HUES64 (cell line): ENCODE data around the gene DUS3L.

Experiments used
- H3K27ac ChIP-seq: 2 replicates; pipeline ENCODE4 v1.7.0; 2013; ENCODE audit warnings: low read depth, low read length, inconsistent platforms
- H3K27me3 ChIP-seq: 2 replicates; pipeline ENCODE4 v1.6.1; 2013; ENCODE audit warnings: mild to moderate bottlenecking, low read length; ENCODE audit not compliant: insufficient read depth
- H3K36me3 ChIP-seq: 2 replicates; pipeline ENCODE4 v1.6.1; 2013; ENCODE audit warnings: mild to moderate bottlenecking, low read length; ENCODE audit not compliant: insufficient read depth
- H3K4me1 ChIP-seq: 2 replicates; pipeline ENCODE4 v1.6.1; 2013; ENCODE audit warnings: mild to moderate bottlenecking, low read length, moderate library complexity; ENCODE audit not compliant: insufficient read depth
- H3K4me3 ChIP-seq: 2 replicates; pipeline ENCODE4 v1.5.1; 2013; ENCODE audit warnings: mild to moderate bottlenecking, low read length, moderate library complexity
- H3K9ac ChIP-seq: 2 replicates; pipeline ENCODE4 v1.6.1; 2013; ENCODE audit warnings: mild to moderate bottlenecking, low read depth, low read length
- H3K9me3 ChIP-seq: 2 replicates; pipeline ENCODE4 v1.6.1; 2013; ENCODE audit warnings: low read depth, low read length; ENCODE audit not compliant: insufficient read depth
- WGBS: fragments of 150-250, 120-280 bp; methylation state at CpG from one replicate; pipeline ENCODE4 v1.1.7; 2013; ENCODE audit warnings: missing lambda C conversion rate; 5-methylcytosine and 5-hydroxymethylcytosine counted together

DUS3L gene

GRCh38 chr19:5828661-5829566, 38.0 kb upstream of the DUS3L start:
- Histone ChIP-seq H3K9ac (peak overlapping the region; percentile 81), H3K36me3 (no peaks in the 10 kb centered on the region)

GRCh38 chr19:5827891-5828660, 37.1 kb upstream of the DUS3L start:
- no peaks in the 10 kb centered on the region for H3K27me3 ChIP-seq
- under 1% methylated on average over 91 of the region's 91 CpGs for WGBS
- H3K4me3 ChIP-seq = peak overlapping the region; percentile 81
- H3K27ac ChIP-seq = peak overlapping the region; percentile 81
- no peaks in the 10 kb centered on the region for H3K9me3 ChIP-seq
- H3K9ac ChIP-seq = peak overlapping the region; percentile 81
- peaks cover 3% of the 10 kb centered on the region; the same call in 1 of the 2 replicates for H3K4me1 ChIP-seq
- H3K36me3 ChIP-seq = no peaks in the 10 kb centered on the region

More at GRCh38 chr19:5828661-5829566, 38.0 kb upstream of the DUS3L start:
- 4% methylated on average over 45 of the region's 47 CpGs for WGBS
- Histone ChIP-seq H3K4me1 (peaks cover 3% of the 10 kb centered on the region; the same call in 1 of the 2 replicates), H3K27me3 (no peaks in the 10 kb centered on the region), H3K9me3 (no peaks in the 10 kb centered on the region), H3K4me3 (peak overlapping the region; percentile 81), H3K27ac (peak overlapping the region; percentile 81)

- H3K36me3 ChIP-seq = no peaks in the 10 kb centered on the region
- WGBS = 16% methylated on average over 36 of the region's 37 CpGs
- H3K27me3 ChIP-seq = no peaks in the 10 kb centered on the region
- H3K4me3 ChIP-seq = peak overlapping the region; percentile 81
- H3K4me1 ChIP-seq = peaks cover 3% of the 10 kb centered on the region; the same call in 1 of the 2 replicates
- peak overlapping the region; percentile 81 for H3K9ac ChIP-seq
- no peaks in the 10 kb centered on the region for H3K9me3 ChIP-seq
- peak overlapping the region; percentile 81; the same call in 1 of the 2 replicates for H3K27ac ChIP-seq
These were observed 36.5 kb upstream of the DUS3L start for GRCh38 chr19:5827342-5827890.

- WGBS = 29% methylated on average over 24 of the region's 24 CpGs
These were observed 35.8 kb upstream of the DUS3L start for GRCh38 chr19:5826531-5827341.

GRCh38 chr19:5825178-5825577, 34.2 kb upstream of the DUS3L start:
- Histone ChIP-seq H3K27me3 (no peaks in the 10 kb centered on the region), H3K9me3 (no peaks in the 10 kb centered on the region), H3K4me3 (no peak overlapping the region), H3K36me3 (no peaks in the 10 kb centered on the region), H3K4me1 (peaks cover 3% of the 10 kb centered on the region; the same call in 1 of the 2 replicates), H3K27ac (no peak overlapping the region), H3K9ac (no peak overlapping the region)
- 95% methylated on average over 21 of the region's 21 CpGs for WGBS

More at GRCh38 chr19:5826531-5827341, 35.8 kb upstream of the DUS3L start:
- H3K4me1 ChIP-seq = peaks cover 3% of the 10 kb centered on the region; the same call in 1 of the 2 replicates
- peak overlapping the region; percentile 81 for H3K4me3 ChIP-seq
- H3K9ac ChIP-seq = no peak overlapping the region
- H3K9me3 ChIP-seq = no peaks in the 10 kb centered on the region
- no peaks in the 10 kb centered on the region for H3K27me3 ChIP-seq
- H3K36me3 ChIP-seq = no peaks in the 10 kb centered on the region
- H3K27ac ChIP-seq = no peak overlapping the region

- peaks cover 3% of the 10 kb centered on the region; the same call in 1 of the 2 replicates for H3K4me1 ChIP-seq
- 89% methylated on average over 10 of the region's 10 CpGs for WGBS
- H3K9me3 ChIP-seq = no peaks in the 10 kb centered on the region
- H3K4me3 ChIP-seq = no peak overlapping the region
- H3K36me3 ChIP-seq = no peaks in the 10 kb centered on the region
- no peaks in the 10 kb centered on the region for H3K27me3 ChIP-seq
- H3K27ac ChIP-seq = no peak overlapping the region
- H3K9ac ChIP-seq = no peak overlapping the region
These were observed 33.8 kb upstream of the DUS3L start for GRCh38 chr19:5824751-5825150.

GRCh38 chr19:5823579-5824281, 32.8 kb upstream of the DUS3L start:
- 83% methylated on average over 30 of the region's 30 CpGs for WGBS

GRCh38 chr19:5822181-5822844, 31.4 kb upstream of the DUS3L start:
- no peak overlapping the region for H3K27ac ChIP-seq
- 88% methylated on average over 30 of the region's 30 CpGs for WGBS
- no peak overlapping the region for H3K4me3 ChIP-seq

More at GRCh38 chr19:5823579-5824281, 32.8 kb upstream of the DUS3L start:
- Histone ChIP-seq H3K4me3 (no peak overlapping the region), H3K9me3 (no peaks in the 10 kb centered on the region), H3K36me3 (no peaks in the 10 kb centered on the region), H3K27ac (no peak overlapping the region), H3K27me3 (no peaks in the 10 kb centered on the region), H3K4me1 (peaks cover 3% of the 10 kb centered on the region; the same call in 1 of the 2 replicates), H3K9ac (no peak overlapping the region)

GRCh38 chr19:5821521-5822180, 30.7 kb upstream of the DUS3L start:
- Histone ChIP-seq H3K27me3 (no peaks in the 10 kb centered on the region), H3K4me1 (peaks cover 3% of the 10 kb centered on the region; the same call in 1 of the 2 replicates), H3K4me3 (no peak overlapping the region), H3K27ac (no peak overlapping the region), H3K9ac (no peak overlapping the region), H3K36me3 (no peaks in the 10 kb centered on the region), H3K9me3 (no peaks in the 10 kb centered on the region)
- WGBS = 78% methylated on average over 8 of the region's 8 CpGs

More at GRCh38 chr19:5822181-5822844, 31.4 kb upstream of the DUS3L start:
- Histone ChIP-seq H3K27me3 (no peaks in the 10 kb centered on the region), H3K4me1 (peaks cover 3% of the 10 kb centered on the region; the same call in 1 of the 2 replicates), H3K36me3 (no peaks in the 10 kb centered on the region), H3K9ac (no peak overlapping the region), H3K9me3 (no peaks in the 10 kb centered on the region)
